HG03469 (cell line): ENCODE measurements around the gene STPG4.
"Not testable (repeated sequence)": the region's sequence is repeated elsewhere in the genome, so short reads cannot be mapped to it uniquely, and the experiment has no call there.

Source experiments
- ATAC-seq: cut with Tn5 transposase; IDR thresholded peaks from one replicate; pipeline ENCODE4 v1.9.1; 2021; ENCODE audit warnings: mild to moderate bottlenecking, moderate library complexity, moderate number of reproducible peaks; ENCODE audit not compliant: unreplicated experiment

The STPG4 gene

DNA sequence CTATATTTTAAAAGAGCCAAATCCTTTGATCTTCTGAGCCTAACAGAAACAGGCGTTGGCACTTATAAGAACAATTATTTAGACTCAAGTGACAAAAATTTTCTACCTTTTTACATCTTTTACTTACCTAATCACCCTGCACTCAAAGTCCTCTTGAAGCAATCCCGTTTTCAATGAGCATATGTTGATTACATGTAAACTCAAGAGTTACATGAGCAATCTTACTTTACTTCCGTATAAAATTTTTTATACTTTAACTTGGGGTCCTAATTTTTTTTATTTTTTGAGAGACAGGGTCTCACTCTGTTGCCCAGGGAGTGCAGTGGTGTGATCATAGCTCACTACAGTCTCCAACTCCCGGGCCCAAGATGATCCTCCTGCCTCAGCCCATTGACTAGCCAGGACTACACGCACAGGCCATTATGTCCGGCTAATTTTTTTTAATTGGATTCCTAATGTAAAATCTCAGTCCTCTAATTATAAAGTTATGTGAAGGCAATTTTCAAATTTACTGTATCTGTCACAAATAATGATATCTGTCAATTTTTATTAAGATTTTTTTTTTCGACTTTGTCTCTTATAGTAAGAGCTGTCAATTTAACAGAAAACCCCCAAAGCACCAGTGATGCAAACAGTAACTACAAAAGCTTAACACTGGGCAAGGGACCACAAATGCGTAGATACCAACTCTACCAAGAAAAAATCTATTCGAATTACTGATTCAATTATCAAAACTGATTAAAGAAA lies 19.1 kb upstream of the STPG4 start:
- no peak for ATAC-seq

DNA sequence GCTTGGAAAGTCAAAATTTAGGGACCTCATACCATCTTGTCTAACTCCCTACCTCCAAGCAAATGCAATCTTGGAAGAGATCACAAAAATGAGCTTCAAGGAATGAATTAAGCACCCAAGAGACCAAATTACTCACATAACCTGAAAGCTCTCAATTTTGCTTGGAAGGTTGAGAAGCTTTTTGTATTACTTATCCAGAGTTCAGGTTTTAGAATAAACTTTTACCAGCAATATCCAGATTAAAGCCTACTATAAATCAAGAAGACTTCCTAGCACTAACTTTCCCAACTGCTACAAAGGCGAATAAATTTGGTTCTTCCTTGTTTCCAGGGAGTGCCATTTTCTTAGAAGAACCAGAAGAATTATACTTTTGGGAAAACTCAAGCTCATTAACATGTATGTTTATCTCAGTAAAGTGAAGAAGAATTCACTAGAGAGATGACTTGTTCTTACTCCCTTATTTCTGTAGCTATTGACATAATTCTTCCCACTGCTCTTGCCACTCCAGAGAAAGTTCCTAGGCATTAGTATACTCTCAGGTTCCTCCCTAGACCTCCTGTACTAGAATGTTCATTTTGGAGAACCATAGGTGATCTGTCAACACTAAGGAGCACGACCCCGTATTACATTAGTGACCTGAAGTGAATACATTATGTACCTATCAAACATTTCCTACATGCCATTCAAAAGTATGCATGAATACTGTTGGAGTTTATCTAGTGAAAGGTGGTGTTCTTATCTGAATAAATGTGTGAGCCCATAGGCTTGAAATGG lies 18.0 kb upstream of the STPG4 start:
- no peak for ATAC-seq

DNA sequence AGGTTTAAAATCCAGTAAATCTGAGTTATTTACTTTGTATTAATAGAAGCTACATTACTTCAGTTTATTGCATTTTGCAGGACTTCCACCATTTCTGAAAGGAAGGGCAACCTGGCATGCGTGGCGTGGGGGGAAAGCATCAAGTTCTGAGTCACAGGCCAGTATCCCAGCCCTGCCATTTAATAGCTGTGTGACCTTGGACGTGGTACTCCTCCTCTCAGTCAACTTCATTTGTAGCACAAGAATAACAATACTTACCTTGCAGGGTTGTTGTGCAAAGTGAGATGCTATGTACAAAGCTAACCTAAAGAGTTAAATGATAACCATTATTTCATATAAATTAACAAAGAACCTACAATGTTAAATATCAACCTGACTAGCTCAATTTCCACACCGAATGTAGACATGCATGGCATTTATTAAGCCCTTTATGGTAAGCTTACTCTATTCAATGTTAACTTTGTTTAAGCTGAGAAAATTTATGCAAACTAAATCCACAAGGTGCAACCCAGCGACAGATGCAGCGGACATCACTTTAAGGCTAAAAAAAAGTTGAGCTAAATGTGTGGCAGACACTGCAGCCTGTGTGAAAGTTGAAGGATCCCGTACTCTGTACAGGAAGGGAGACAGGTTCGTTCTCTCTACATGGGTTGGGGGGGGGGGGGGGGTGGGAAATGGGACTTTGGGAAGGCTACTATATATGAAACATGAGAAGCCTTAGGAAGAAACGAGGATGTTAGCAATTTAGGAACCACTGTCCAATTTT lies 17.2 kb upstream of the STPG4 start:
- ATAC-seq: no peak

DNA sequence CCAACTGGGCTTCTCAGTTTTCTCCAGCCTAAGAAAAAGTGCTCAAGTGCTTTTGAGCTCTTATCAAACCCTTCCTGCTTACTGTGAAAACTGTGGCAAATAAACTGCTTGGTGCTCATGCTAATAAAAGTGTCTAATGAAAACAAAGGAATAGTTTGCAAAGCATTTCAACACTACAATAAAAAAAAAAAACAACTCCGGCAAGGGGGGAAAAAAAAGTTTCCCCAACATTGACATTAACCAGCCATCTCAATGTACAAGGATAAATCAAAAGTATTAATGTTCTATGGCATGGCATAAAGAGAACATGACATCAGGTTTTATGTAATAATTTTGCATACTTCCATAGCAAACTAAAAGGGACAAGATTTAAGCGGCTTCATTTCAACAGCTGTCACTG lies 14.7 kb upstream of the STPG4 start:
- no peak for ATAC-seq

DNA sequence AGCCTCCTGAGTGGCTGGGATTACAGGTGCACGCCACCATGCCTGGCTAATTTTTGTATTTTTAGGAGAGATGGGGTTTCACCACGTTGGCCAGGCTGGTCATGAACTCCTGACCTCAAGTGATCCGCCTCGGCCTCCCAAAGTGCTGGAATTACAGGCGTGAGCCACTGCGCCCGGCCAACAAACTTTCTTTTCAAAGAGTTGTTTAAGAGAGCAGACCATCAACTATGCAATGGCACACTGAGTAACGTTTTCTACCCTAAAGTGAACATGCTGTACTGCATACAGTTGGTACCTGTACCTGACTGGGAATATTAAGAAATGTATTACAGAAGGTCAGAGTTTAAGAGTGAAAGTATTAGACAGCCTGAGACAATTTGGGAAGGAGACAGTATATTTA lies 13.8 kb upstream of the STPG4 start:
- not testable (repeated sequence) for ATAC-seq

DNA sequence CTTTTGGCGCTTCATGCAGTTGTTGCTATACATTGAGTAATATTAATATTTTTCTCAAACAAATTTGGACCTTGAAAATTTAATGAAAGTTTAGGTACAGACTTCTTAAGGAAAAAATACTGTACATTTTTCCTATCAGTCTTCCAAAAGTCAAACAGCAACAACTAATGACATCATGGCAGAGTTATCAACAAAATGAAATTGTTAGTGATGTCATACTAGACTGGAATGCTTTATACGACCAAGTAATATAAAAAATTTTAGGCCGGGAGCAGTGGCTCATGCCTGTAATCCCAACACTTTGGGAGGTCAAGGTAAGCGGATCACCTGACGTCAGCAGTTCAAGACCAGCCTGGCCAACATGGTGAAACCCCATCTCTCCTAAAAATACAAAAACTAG lies 12.0 kb upstream of the STPG4 start:
- no peak for ATAC-seq

DNA sequence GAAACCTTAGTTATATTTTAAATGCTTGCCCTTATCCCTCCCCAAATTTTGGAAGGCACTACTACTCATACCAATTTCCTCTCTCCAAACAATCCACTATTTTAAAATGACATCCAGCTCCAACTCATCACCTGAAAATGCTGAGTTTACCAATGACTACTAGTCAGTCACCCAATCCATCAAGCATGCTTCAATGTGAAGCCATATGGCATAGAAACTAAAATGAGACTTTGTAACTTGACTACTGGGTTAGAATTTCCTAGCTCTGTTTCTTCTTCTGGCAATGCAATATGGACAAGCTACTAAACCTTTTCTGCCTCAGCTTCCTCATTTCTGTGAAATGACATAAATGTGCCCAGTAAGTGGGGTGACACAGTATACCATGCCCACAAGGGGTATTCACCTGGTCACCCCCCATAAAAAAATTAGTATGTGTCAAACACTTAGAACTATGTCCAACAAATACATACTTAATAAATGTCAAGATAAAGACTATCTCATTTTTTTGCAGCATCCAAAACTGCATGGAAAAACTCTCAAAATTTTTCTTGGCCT lies 10.0 kb upstream of the STPG4 start:
- ATAC-seq: no peak

DNA sequence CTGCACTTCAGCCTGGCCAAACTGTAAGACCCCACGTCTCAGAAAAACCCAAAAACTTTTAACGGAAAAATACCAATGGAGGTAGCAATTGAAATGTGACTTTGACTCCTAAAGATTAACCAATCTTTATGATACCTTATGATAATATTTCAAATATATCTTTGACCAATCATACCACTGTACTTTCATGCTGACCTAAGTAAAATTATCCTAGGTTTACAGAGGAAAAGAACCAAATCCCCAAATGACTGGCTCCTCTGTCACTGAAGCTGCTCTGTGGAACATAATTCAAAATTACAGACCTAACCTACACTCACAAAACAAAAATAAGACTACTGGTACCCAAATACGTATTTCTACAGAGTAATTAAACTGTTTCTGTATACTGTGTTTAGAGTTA lies 7.7 kb upstream of the STPG4 start:
- ATAC-seq: no peak

DNA sequence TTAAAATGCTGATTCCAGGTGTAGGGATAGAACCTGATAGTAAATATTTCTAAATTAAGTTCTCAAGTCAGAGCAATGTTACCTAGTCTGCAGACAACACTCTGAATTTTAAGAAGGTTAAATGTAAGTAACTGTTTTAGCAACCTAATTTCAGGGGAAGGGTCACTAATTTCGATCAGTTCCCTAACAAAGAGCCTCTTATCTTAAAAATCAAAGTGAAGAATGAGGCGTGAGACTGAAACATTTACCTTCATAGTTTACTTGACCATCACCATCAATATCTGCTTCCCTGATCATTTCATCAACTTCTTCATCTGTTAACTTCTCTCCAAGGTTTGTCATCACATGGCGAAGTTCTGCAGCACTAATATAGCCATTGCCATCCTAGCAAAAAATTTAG lies 6.4 kb upstream of the STPG4 start:
- ATAC-seq: no peak

DNA sequence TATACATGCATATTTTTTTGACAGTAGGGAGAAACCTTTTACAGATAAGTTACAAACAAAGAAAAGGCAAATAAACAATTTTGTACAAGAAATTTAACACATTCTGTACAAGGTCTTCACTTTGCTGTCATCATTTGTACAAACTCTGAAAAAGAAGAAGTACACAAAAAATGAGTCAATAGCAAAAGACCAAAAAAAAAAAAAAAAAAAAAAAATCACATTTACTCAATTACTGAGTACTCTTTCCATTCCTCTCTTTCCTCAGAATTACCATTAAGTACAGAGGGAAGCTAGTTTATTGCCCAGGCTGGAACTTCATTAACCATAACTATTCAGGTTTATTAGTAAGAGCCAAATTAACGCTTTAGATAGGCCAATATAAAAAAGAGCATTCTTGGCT lies 5.6 kb upstream of the STPG4 start:
- ATAC-seq: no peak

DNA sequence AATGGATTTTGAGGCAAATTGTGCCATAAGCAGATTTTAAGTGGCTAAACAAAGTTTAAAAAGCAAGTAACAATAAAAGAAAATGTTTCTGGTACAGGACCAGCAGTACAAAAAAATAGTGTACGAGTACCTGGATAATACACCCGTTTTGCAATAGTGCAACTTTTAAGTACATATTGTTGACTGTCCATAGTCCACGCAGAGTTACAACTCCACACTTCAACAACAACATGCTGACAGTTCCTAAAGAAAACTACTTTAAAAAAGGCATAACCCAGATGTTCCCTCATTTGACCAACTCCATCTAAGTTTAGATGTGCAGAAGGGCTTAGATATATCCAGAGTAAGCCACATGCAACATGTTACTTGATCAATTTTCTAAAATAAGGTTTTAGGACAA lies 5.1 kb upstream of the STPG4 start:
- ATAC-seq: no peak

DNA sequence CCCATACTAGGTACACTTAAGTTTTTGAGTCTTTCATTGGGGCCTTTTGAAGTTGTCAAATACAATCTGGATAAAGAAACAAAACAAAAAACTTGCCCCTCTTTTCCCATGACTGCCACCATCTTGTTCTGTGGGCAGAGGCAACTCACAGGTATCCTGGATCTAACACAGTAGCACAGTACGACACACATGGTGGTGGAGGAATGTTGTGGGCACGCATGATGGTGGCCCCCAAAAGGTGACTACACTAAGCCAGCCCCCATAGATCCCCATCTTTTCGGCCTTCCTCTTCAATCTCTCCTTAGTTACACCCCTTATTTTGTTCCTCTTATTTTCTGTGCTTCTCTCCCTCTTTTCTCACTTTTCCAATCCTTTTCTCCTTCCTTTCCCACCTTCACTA lies 4.5 kb upstream of the STPG4 start:
- ATAC-seq: no peak

DNA sequence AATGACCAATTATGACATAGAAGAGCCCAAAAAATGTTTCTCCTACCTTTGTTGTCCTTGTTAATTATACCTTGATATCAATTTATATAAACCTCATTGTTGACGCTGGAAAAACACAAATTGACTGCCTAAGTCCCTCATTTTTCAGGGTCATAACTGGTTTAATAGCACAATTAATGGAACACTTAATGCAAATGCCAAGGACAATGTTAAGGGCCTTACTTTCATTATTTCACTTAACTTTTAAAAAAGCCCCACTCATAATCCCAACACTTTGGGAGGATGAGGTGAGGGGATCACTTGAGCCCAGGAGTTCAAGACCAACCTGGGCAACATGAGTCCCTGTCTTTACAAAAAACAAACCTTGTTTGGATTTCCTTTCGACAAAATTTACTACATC lies 3.5 kb upstream of the STPG4 start:
- ATAC-seq: no peak

DNA sequence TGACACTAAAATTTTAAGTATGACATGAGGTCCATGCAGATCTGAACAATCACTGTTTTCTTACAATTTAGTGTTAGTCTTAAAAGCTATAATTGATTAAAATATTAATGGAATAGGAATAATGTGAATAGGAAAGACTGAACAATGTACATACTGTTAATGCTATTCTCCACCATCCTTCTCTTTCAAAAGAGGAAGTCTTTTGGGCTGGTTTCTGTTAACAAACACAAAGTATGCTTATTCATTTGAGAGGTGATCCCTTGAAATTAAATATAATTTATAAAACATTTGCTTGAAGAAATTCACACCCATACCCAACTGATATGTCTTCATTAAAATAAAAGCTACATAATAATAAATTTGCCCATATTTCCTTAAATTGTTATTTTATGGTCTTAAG lies 2.3 kb downstream of the STPG4 start:
- ATAC-seq: no peak

DNA sequence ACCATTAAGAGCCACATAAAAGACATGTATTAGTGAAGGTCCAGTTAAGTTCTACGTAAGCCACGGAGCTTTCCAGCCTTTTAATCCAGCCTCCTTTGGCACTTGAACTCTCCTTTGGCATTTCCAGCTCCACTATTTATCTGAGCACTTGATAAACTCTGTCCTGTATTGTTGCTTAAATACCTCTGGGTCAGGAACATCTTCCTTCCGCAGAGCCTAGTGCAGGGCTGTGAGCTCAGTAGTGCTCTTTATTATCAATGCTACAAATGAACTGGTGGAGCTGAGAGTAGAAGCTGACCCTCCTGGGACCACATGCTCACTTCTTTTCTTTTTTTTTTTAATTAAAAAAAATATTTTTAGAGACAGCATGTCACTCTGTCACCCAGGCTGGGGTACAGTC lies 4.9 kb downstream of the STPG4 start:
- no peak for ATAC-seq

DNA sequence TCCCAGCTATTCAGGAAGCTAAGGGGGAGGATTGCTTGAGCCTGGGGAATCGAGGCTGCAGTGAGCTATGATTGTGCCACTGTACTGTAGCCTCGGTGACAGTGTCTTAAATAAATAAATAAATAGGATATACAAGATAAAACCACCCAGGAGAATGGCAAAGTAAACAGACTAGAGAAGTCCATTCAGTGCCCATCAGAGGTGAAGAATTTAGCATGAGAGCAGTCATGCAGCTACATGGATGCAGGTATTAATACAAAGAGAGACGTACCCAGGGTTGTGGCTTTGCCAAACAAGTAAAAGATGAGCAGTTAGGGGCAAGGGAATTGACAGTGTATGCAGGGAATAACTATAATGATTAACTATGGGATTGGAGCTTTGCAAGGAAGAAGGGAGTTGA lies 8.1 kb downstream of the STPG4 start:
- no peak for ATAC-seq

DNA sequence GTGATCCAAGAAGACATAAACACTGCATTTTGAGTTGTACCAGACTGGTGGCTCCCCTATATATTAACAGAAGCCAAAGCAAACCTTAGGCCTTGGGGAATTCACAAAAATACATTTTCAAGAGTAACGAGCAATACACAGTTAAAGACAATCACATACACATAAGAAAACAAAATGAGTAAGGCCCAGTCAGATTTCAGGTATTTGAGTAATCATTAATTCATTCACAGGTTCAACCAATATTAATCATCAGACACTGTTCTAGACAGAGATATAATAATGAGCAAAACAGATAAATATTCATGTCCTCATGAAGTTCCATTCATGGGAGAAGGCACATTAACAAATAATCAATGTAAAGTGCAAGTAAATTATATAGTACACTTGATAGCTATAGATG lies 9.6 kb downstream of the STPG4 start:
- no peak for ATAC-seq

DNA sequence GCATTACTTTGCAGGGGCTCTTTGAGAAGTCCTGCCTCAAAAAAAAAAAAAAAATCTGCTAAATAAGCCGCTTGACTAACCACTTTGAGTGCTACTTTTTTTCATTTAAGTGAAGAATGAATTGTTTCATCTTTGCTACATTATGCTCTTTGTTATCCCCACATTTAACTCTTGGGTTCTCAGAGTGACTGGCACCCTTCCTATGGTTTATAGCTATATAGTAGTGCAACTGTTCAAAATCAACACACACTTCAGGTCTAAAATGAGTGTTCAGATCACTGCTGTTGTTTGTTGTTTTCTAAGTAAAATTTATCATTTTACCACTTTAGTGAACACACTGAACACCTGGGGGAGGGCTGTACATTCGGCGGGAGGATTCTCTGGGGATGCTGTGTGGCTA lies 13.6 kb downstream of the STPG4 start:
- ATAC-seq: no peak

DNA sequence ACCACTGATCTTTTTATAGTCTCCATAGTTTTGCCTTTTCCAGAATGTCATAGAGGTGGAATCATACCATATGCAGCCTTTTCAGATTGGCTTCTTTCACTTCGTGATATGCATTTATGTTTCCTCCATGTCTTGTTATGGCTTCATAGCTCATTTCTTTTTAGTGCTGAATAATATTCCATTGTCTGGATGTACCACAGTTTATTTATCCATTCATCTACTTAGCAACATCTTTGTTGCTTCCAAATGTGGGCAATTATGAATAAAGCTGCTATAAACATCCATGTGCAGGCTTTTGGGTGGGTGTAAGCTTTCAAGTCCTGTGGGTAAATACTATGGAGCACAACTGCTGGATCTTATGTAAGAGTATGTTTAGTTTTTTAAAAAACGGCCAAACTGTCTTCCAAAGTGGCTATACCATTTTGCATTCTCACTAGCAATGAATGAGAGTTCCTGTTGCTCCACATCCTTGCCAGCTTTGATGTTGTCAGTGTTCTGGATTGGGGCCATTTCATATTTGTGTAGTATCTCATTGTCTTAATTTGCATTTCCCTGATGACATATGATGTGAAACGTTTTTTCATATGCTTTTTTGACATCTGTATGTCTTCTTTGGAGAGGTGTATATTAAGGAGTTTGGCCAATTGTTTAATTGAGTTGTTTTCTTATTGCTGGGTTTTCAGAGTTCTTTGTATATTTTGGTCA lies 20.6 kb downstream of the STPG4 start:
- ATAC-seq: no peak

DNA sequence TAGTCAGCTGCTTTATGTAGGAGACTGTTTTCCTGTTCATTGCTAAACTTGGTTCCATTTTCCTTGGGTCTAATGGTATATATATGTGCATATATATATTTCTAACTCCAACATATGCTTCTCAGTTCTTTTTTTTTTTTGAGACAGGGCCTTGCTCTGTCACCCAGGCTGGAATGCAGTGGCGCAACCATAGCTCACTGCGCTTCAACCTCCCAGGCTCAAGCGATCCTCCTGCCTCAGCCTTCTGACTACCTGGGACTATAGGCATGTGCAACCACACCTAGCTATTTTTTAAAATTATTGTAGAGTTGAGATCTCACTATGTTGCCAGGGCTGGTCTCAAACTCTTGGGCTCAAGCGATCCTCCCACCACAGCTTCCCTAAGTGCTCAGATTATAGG lies 22.1 kb downstream of the STPG4 start:
- ATAC-seq: no peak

DNA sequence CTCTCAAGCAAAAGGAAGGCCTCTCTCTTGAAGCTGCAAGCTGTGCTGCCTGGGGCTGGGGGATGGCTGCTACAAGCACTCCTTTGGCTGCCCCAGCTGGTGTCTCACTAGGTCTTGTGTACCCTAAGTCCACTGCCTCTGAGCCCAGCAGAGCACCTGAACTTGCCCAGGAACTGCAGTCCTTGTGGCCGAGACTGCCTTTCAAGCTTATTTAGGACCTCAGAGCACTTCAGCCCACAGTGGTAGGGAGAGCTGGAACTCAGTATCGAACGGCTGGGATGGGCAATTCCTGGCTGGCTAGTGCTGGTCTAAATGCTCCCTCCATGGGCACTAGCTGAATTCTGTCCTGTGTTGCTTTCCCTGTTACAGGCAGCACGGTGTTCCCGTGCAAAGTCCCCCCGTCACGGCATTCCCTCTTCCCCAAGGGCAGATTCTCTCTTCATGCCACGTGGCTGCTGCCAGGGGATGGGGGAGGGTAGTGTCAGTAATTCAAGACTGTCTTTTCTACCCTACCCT lies 25.9 kb downstream of the STPG4 start:
- no peak for ATAC-seq
